ENCODE results near the gene HCRTR2.
"Not testable (repeated sequence)": the region's sequence is repeated elsewhere in the genome, so short reads cannot be mapped to it uniquely, and the experiment has no call there.

Gene HCRTR2

DNA sequence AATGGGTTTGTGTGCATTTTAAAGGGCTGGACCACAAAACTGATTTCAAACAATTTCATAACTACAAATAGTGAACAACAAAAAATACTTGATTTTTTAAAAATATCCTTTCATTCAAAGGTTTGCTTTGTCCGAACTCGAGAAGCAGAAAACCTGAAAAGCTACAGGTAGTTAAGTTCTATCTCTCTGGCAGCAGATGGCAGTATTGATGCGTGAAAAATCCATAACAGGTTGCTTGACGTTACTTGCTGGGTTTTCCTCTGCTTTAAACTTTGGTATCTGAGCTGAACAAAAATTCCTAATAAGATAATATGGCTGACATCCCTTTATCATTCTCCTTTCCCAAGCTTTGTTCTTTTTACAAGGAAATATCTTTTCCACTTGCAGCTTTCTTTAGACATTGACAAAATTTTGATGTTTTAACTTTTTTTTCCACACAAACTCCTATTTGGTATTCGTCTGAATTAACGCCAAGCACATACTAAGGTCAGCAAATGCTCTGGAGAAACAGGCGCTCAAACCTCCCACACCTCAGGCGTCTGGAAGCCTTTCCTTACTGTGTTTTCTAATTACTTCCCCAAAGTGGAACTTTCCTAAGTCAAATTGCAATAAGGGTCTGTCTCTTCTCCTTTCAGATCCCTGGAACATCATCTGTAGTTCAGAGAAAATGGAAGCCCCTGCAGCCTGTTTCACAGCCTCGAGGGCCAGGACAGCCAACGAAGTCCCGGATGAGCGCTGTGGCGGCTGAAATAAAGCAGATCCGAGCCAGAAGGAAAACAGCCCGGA lies 102.6 kb downstream of the HCRTR2 start:
- no peaks in the 10 kb centered on the region for H3K4me1 ChIP-seq (ENCODE audit: control insufficient read depth in 2 of 2, insufficient read depth in 2 of 2, low read length in 2 of 2)
- H3K27me3 ChIP-seq (ENCODE audit: control insufficient read depth in 2 of 2, insufficient read depth in 2 of 2, low read length in 2 of 2): no peaks in the 10 kb centered on the region
- no peaks in the 10 kb centered on the region for H3K9me3 ChIP-seq (ENCODE audit: control insufficient read depth in 2 of 2, low read length in 2 of 2)
- no peaks in the 10 kb centered on the region for H3K36me3 ChIP-seq (ENCODE audit: control insufficient read depth in 2 of 2, insufficient read depth in 2 of 2, low read length in 2 of 2)
- no peak overlapping the region for H3K27ac ChIP-seq (ENCODE audit: low read depth in 2 of 2, low read length in 2 of 2)
- H3K4me3 ChIP-seq (ENCODE audit: low read length in 2 of 2): no peak overlapping the region
- no peak overlapping the region for H3K9ac ChIP-seq (ENCODE audit: low read depth in 1 of 2, low read length in 2 of 2)

DNA sequence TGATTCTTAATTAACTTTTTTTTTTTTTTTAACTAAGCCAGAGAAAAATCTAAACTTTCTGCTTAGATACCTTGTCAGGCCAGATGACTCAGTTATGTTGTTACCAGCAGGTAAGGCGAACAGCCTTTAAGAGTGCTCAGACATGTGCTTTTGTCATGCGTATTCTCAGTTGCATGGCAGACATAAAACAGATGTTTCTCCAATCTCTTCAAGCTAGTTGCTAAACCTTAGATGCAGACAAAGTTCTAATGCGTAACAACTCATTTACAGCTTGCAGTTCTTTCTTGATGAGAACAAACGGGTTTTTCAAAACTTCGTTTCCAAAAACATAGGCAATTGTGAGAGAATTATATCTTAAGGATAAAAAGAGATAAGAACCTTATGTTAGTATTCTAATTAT lies 103.3 kb downstream of the HCRTR2 start:
- Histone ChIP-seq H3K36me3 (ENCODE audit: control insufficient read depth in 2 of 2, insufficient read depth in 2 of 2, low read length in 2 of 2) (no peaks in the 10 kb centered on the region), H3K9me3 (ENCODE audit: control insufficient read depth in 2 of 2, low read length in 2 of 2) (no peaks in the 10 kb centered on the region), H3K27me3 (ENCODE audit: control insufficient read depth in 2 of 2, insufficient read depth in 2 of 2, low read length in 2 of 2) (no peaks in the 10 kb centered on the region), H3K4me3 (ENCODE audit: low read length in 2 of 2) (no peak overlapping the region), H3K9ac (ENCODE audit: low read depth in 1 of 2, low read length in 2 of 2) (no peak overlapping the region), H3K4me1 (ENCODE audit: control insufficient read depth in 2 of 2, insufficient read depth in 2 of 2, low read length in 2 of 2) (no peaks in the 10 kb centered on the region), H3K27ac (ENCODE audit: low read depth in 2 of 2, low read length in 2 of 2) (no peak overlapping the region)

DNA sequence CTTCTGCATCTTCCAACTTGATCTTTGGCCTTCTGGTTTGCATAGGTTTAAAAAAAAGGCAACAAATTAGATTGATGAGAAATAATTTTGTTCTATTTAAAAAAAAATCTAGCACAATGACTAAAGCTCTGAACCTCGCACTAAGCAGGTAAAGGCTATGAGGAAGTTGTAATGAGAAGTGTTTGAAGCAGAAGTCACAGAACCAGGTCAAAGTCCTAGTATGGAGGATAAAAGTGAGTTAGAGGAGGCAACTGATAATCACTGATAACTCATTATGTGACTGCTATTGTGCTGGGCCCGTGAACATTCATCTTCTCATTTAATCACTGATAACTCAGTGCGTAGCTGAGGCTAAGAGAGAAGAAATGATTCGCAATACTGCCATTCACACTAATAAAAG lies 106.9 kb downstream of the HCRTR2 start:
- Histone ChIP-seq H3K4me1 (ENCODE audit: control insufficient read depth in 2 of 2, insufficient read depth in 2 of 2, low read length in 2 of 2) (no peaks in the 10 kb centered on the region), H3K27me3 (ENCODE audit: control insufficient read depth in 2 of 2, insufficient read depth in 2 of 2, low read length in 2 of 2) (no peaks in the 10 kb centered on the region), H3K4me3 (ENCODE audit: low read length in 2 of 2) (no peak overlapping the region), H3K36me3 (ENCODE audit: control insufficient read depth in 2 of 2, insufficient read depth in 2 of 2, low read length in 2 of 2) (no peaks in the 10 kb centered on the region), H3K27ac (ENCODE audit: low read depth in 2 of 2, low read length in 2 of 2) (no peak overlapping the region), H3K9me3 (ENCODE audit: control insufficient read depth in 2 of 2, low read length in 2 of 2) (no peaks in the 10 kb centered on the region), H3K9ac (ENCODE audit: low read depth in 1 of 2, low read length in 2 of 2) (no peak overlapping the region)

DNA sequence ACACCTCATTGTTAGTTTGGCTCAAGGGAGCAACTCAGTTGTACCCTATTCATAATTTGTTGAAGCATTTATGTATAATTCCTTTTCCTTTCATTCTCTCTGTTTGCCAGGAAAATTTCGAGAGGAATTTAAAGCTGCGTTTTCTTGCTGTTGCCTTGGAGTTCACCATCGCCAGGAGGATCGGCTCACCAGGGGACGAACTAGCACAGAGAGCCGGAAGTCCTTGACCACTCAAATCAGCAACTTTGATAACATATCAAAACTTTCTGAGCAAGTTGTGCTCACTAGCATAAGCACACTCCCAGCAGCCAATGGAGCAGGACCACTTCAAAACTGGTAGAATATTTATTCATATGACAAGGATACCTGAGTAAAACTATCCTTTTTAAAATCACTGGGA lies 107.8 kb downstream of the HCRTR2 start:
- no peaks in the 10 kb centered on the region for H3K9me3 ChIP-seq (ENCODE audit: control insufficient read depth in 2 of 2, low read length in 2 of 2)
- no peaks in the 10 kb centered on the region for H3K36me3 ChIP-seq (ENCODE audit: control insufficient read depth in 2 of 2, insufficient read depth in 2 of 2, low read length in 2 of 2)
- no peaks in the 10 kb centered on the region for H3K4me1 ChIP-seq (ENCODE audit: control insufficient read depth in 2 of 2, insufficient read depth in 2 of 2, low read length in 2 of 2)
- no peak overlapping the region for H3K27ac ChIP-seq (ENCODE audit: low read depth in 2 of 2, low read length in 2 of 2)
- no peaks in the 10 kb centered on the region for H3K27me3 ChIP-seq (ENCODE audit: control insufficient read depth in 2 of 2, insufficient read depth in 2 of 2, low read length in 2 of 2)
- H3K9ac ChIP-seq (ENCODE audit: low read depth in 1 of 2, low read length in 2 of 2): no peak overlapping the region
- no peak overlapping the region for H3K4me3 ChIP-seq (ENCODE audit: low read length in 2 of 2)

DNA sequence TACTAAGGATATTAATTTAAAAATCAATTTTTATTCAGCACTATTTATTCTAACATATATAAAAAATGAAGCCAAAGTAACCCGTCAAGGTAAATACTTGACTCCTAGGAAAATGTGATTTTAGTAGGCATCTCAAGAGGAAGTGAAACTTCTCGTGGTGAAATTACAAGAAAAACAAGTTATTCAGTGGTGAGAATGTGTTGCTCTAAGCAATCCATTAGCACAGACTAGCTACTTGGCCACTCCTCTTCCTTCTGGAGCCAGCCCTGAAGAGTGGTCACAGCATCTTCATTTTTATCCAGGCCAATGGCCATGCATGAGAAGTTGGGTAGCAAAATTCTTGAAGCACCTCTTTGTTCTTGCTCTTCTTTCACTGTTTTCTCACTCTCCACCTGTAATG lies 112.5 kb downstream of the HCRTR2 start:
- H3K27ac ChIP-seq (ENCODE audit: low read depth in 2 of 2, low read length in 2 of 2): no peak overlapping the region
- H3K9ac ChIP-seq (ENCODE audit: low read depth in 1 of 2, low read length in 2 of 2): no peak overlapping the region
- H3K4me1 ChIP-seq (ENCODE audit: control insufficient read depth in 2 of 2, insufficient read depth in 2 of 2, low read length in 2 of 2): no peaks in the 10 kb centered on the region
- no peaks in the 10 kb centered on the region for H3K9me3 ChIP-seq (ENCODE audit: control insufficient read depth in 2 of 2, low read length in 2 of 2)
- H3K36me3 ChIP-seq (ENCODE audit: control insufficient read depth in 2 of 2, insufficient read depth in 2 of 2, low read length in 2 of 2): no peaks in the 10 kb centered on the region
- H3K27me3 ChIP-seq (ENCODE audit: control insufficient read depth in 2 of 2, insufficient read depth in 2 of 2, low read length in 2 of 2): no peaks in the 10 kb centered on the region
- no peak overlapping the region for H3K4me3 ChIP-seq (ENCODE audit: low read length in 2 of 2)

DNA sequence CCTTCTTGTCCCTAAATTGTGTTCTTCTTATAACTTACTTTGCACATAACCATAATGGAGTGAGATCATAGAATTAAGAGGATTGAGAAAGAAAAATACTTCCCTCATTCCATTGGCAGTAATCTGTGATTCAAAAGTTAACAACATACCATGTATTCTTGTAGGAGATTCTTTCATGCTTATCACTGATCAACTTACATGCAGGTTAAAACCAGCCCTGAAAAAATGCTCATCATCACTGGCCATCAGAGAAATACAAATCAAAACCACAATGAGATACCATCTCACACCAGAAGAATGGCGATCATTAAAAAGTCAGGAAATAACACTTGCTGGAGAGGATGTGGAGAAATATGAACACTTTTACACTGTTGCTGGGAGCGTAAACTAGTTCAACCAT lies 116.4 kb downstream of the HCRTR2 start:
- no peak overlapping the region for H3K9ac ChIP-seq (ENCODE audit: low read depth in 1 of 2, low read length in 2 of 2)
- H3K27ac ChIP-seq (ENCODE audit: low read depth in 2 of 2, low read length in 2 of 2): no peak overlapping the region
- H3K27me3 ChIP-seq (ENCODE audit: control insufficient read depth in 2 of 2, insufficient read depth in 2 of 2, low read length in 2 of 2): no peaks in the 10 kb centered on the region
- H3K36me3 ChIP-seq (ENCODE audit: control insufficient read depth in 2 of 2, insufficient read depth in 2 of 2, low read length in 2 of 2): no peaks in the 10 kb centered on the region
- no peaks in the 10 kb centered on the region for H3K9me3 ChIP-seq (ENCODE audit: control insufficient read depth in 2 of 2, low read length in 2 of 2)
- no peaks in the 10 kb centered on the region for H3K4me1 ChIP-seq (ENCODE audit: control insufficient read depth in 2 of 2, insufficient read depth in 2 of 2, low read length in 2 of 2)
- H3K4me3 ChIP-seq (ENCODE audit: low read length in 2 of 2): no peak overlapping the region

DNA sequence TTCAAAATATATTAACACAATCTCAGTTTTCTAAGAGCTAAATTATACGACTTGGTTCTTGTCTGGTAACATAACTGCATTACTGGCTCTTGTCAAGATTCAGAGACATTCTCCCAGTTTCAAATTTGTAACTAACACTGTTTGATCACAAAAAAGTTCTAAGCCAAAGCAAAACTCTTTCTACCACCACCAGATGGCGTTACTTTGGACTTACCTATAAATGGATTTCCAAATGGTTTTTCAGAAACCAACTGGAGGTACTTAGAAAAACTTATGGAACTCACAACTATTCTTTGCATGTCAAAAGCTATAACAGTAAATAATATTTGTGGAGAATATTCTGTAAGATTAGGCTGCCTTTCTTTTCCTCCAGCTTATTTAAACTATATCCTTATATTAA lies 118.8 kb downstream of the HCRTR2 start:
- H3K4me3 ChIP-seq (ENCODE audit: low read length in 2 of 2): no peak overlapping the region
- no peaks in the 10 kb centered on the region for H3K4me1 ChIP-seq (ENCODE audit: control insufficient read depth in 2 of 2, insufficient read depth in 2 of 2, low read length in 2 of 2)
- H3K27me3 ChIP-seq (ENCODE audit: control insufficient read depth in 2 of 2, insufficient read depth in 2 of 2, low read length in 2 of 2): no peaks in the 10 kb centered on the region
- H3K36me3 ChIP-seq (ENCODE audit: control insufficient read depth in 2 of 2, insufficient read depth in 2 of 2, low read length in 2 of 2): no peaks in the 10 kb centered on the region
- no peaks in the 10 kb centered on the region for H3K9me3 ChIP-seq (ENCODE audit: control insufficient read depth in 2 of 2, low read length in 2 of 2)
- no peak overlapping the region for H3K27ac ChIP-seq (ENCODE audit: low read depth in 2 of 2, low read length in 2 of 2)
- no peak overlapping the region for H3K9ac ChIP-seq (ENCODE audit: low read depth in 1 of 2, low read length in 2 of 2)

DNA sequence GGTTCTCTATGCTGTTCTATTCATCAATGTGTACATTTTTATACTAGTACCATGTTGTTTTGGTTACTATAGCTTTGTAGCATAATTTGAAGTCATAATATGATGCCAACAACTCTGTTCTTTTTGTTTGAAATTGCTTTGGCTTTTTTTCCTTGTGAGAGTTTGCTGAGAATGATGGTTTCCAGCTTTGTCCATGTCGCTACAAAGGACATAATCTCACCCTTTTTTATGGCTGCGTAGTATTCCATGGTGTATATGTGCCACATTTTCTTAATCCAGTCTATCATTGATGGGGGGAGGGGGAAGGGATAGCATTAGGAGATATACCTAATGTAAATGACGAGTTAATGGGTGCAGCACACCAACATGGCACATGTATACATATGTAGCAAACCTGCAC lies 122.9 kb downstream of the HCRTR2 start:
- H3K27me3 ChIP-seq (ENCODE audit: control insufficient read depth in 2 of 2, insufficient read depth in 2 of 2, low read length in 2 of 2); H3K4me3 ChIP-seq (ENCODE audit: low read length in 2 of 2); H3K27ac ChIP-seq (ENCODE audit: low read depth in 2 of 2, low read length in 2 of 2); H3K9me3 ChIP-seq (ENCODE audit: control insufficient read depth in 2 of 2, low read length in 2 of 2); H3K36me3 ChIP-seq (ENCODE audit: control insufficient read depth in 2 of 2, insufficient read depth in 2 of 2, low read length in 2 of 2); H3K9ac ChIP-seq (ENCODE audit: low read depth in 1 of 2, low read length in 2 of 2); H3K4me1 ChIP-seq (ENCODE audit: control insufficient read depth in 2 of 2, insufficient read depth in 2 of 2, low read length in 2 of 2): not testable (repeated sequence)

DNA sequence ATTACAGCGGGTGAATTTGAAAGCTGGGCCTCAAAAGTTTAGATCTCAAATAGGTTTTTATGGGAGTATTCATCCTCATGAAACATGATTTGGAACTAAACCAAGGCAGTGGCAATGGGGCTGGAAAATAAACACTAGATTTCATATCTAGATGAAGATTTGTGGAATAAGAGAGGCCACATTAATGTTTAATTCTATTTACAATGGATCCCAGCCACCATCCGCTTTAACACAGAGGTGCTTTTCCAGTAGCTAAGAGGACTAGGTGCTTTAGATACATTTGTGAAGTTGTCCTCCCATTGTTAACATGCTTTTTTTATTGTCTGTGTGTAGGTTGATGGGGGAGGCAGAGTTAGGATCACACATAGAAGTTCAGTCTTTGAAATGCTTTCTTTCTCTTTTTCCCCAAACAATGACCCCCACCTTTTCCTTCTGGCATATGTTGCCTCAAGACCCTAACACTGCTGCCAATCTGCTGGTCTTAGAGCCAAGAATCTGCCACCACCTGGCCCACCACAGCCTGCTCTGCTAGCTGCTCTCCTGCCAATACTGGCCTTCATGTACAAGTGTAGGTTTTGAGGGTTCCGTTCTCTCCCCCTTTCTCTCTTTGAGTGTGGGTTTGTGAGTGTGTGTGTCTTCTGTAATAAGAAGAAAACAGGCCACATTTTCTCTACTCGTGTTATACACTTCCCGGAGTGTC lies 125.1 kb downstream of the HCRTR2 start:
- Histone ChIP-seq H3K9ac (ENCODE audit: low read depth in 1 of 2, low read length in 2 of 2) (no peak overlapping the region), H3K9me3 (ENCODE audit: control insufficient read depth in 2 of 2, low read length in 2 of 2) (no peaks in the 10 kb centered on the region), H3K36me3 (ENCODE audit: control insufficient read depth in 2 of 2, insufficient read depth in 2 of 2, low read length in 2 of 2) (no peaks in the 10 kb centered on the region), H3K4me3 (ENCODE audit: low read length in 2 of 2) (no peak overlapping the region), H3K4me1 (ENCODE audit: control insufficient read depth in 2 of 2, insufficient read depth in 2 of 2, low read length in 2 of 2) (no peaks in the 10 kb centered on the region), H3K27me3 (ENCODE audit: control insufficient read depth in 2 of 2, insufficient read depth in 2 of 2, low read length in 2 of 2) (no peaks in the 10 kb centered on the region), H3K27ac (ENCODE audit: low read depth in 2 of 2, low read length in 2 of 2) (no peak overlapping the region)

DNA sequence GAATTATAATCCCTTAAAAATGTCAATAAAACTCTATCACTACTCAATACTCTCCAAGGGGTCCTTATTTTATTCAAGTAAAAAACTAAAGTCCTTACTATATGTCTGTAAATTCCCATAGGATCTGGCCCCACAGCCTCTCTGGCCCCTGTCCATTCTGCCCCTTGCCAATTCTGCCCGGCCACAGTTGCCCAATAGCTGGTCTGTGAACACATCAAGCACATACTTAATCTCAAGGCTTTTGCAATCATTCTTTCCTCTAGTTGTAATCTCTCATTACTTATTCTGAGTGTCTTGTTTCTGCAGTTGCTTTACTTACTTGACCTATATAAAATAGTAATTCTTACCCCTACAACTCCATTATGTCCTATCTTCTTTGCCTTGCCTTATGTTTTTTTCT lies 130.4 kb downstream of the HCRTR2 start:
- Histone ChIP-seq H3K27me3 (ENCODE audit: control insufficient read depth in 2 of 2, insufficient read depth in 2 of 2, low read length in 2 of 2) (no peaks in the 10 kb centered on the region), H3K4me1 (ENCODE audit: control insufficient read depth in 2 of 2, insufficient read depth in 2 of 2, low read length in 2 of 2) (no peaks in the 10 kb centered on the region), H3K4me3 (ENCODE audit: low read length in 2 of 2) (no peak overlapping the region), H3K9me3 (ENCODE audit: control insufficient read depth in 2 of 2, low read length in 2 of 2) (no peaks in the 10 kb centered on the region), H3K27ac (ENCODE audit: low read depth in 2 of 2, low read length in 2 of 2) (no peak overlapping the region), H3K36me3 (ENCODE audit: control insufficient read depth in 2 of 2, insufficient read depth in 2 of 2, low read length in 2 of 2) (no peaks in the 10 kb centered on the region), H3K9ac (ENCODE audit: low read depth in 1 of 2, low read length in 2 of 2) (no peak overlapping the region)
